ENCODE data around the gene MTM1. TPM values are rescaled to one million over a fixed set of nuclear protein-coding genes. Genes with fewer than 3 reads are reported as not detected.

The MTM1 gene
- 10 to 100 TPM; 13.0 to 13.1 TPM for total RNA-seq

DNA sequence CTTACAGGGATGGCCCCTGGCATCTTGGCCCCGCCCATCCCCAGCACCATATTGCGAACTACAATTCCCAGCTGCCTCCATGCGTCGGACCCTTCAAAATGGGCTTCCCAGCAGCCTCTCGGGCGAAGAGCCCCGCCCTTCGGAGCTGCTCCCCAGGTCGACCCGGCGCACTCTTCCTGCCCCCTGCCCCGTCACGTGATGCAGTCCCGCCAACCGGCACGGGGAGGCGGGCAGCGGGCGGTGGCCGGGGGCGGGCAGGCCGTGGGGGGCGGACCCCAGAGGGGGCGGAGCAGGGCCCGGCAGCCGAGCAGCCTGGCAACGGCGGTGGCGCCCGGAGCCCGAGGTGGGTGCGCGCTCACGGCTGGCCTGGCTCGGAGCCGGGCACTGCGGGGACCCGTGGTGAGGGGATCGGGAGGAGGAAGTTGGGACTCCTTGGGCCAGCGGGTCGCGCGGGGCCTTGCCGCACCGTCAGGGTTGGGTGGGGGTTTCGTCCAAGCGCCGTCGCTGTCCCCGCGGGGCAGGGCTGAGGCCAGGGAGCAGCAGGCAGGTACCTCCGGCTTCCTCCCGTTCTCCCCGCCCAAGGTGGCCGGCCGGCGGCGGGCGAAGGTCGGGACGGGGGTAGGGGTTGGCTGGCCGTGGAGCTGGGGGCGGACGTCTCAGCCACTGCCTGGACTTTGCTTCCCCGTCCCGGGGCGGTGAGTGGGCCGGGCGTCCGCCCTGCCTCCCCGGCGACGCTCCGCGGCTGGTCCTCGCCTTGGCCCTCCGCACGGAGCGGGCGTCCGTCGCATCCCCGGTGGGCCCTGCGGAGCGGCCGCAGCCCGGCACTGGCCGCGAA lies at the start of gene MTM1:
MTM1 (plus strand) TSS at position 302 of the 835 bp plus-strand sequence. CDS start 23,994 bp downstream, outside the sequence.

DNA sequence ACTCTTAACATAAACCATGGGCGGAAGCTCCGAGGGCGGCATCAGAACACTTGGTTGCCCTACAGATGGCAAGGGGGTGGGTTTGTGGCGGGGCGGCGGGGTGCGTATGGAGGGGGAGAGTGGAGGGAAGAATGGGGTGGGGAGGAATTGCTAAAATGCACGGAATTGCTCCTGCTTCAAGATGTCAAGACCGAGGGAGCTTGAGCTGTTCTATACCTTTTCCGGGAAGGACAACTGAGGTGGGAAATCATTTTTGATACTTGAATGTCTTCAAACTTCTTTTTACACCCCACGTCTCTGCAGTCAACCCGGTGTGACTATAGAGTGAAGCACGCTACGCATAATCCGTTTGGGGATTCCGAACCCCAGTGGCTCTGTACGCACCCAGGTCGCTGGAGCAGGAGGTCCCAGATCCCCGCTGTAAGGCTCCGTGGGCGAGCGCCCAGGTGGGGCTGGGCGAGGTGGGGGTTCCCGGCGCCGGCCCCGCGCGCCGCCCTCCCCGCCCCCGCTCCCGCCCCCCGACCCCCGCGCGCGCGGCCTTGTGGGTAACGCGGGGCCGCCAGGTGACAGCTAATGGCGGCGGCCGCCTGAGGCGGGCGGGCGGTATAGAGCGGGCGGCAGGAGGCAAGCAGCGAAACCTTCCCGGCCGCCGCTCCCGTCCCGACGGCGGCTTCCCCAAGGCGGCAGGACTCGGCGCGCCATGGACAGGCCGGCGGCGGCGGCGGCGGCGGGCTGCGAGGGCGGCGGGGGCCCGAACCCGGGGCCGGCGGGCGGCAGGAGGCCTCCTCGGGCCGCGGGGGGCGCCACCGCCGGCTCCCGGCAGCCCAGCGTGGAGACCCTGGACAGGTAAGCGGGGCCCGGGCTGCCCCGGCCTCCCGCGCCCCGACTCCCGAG lies 124.7 kb downstream of the MTM1 start, which contains the start of gene MTMR1:
MTMR1 (plus strand) TSS at position 566 of the 894 bp plus-strand sequence; CDS start at position 701, 135 bp downstream.

Other genes with a start within 250 kb of the MTM1 start
- 1 to 10 TPM in 1 of 2 donors, under 1 TPM in 1; 0.67 to 2.8 TPM for gene MAMLD1, start 205.3 kb upstream of the MTM1 start, total RNA-seq
- 10 to 100 TPM; 12.7 to 16.5 TPM for gene MTMR1, start 124.8 kb downstream of the MTM1 start, total RNA-seq